HepG2 (cell line): ENCODE results near the gene ZNF367. TPM values are rescaled to one million over a fixed set of nuclear protein-coding genes. Genes with fewer than 3 reads are reported as not detected.

Source experiments
- KDM2A ChIP-seq: sonication (generic); formaldehyde crosslinking; IDR thresholded peaks from 2 replicates; pipeline ENCODE4 v1.4.0; 2020; ENCODE audit warnings: low read depth, missing genetic modification reagents, borderline replicate concordance
- MYPOP ChIP-seq: sonication (generic); formaldehyde crosslinking; IDR thresholded peaks from 2 replicates; pipeline ENCODE4 v1.8.1; 2023; ENCODE audit warnings: mild to moderate bottlenecking, moderate library complexity, missing genetic modification reagents
- PHF8 ChIP-seq: sonication (generic); formaldehyde crosslinking; IDR thresholded peaks from 2 replicates; pipeline ENCODE4 v1.5.0; 2020; ENCODE audit warnings: missing genetic modification reagents
- SOX5 ChIP-seq: IDR thresholded peaks from 2 replicates; pipeline ENCODE4 v1.6.1; 2016; ENCODE audit warnings: borderline replicate concordance
- SSRP1 ChIP-seq: IDR thresholded peaks from 2 replicates; pipeline ENCODE4 v1.6.1; 2016; ENCODE audit warnings: control low read depth
- TAF1 ChIP-seq: sonication (generic); formaldehyde crosslinking; IDR thresholded peaks from 2 replicates; pipeline ENCODE4 v1.4.0; 2020; ENCODE audit warnings: missing genetic modification reagents
- TBX2 ChIP-seq: sonication (generic); formaldehyde crosslinking; IDR thresholded peaks from 2 replicates; pipeline ENCODE4 v1.5.0; 2020; ENCODE audit warnings: missing genetic modification reagents, mild to moderate bottlenecking, borderline replicate concordance
- WIZ ChIP-seq: sonication (generic); formaldehyde crosslinking; IDR thresholded peaks from 2 replicates; pipeline ENCODE4 v1.5.1; 2020; ENCODE audit warnings: mild to moderate bottlenecking, missing genetic modification reagents
- ZBTB10 ChIP-seq: sonication (generic); formaldehyde crosslinking; IDR thresholded peaks from 2 replicates; pipeline ENCODE4 v1.4.0; 2020; ENCODE audit warnings: missing genetic modification reagents, borderline replicate concordance
- ZBTB26 ChIP-seq: IDR thresholded peaks from 2 replicates; pipeline ENCODE4 v1.6.1; 2016; ENCODE audit warnings: missing compliant biosample characterization, missing genetic modification reagents, borderline replicate concordance
- ZFY ChIP-seq: sonication (generic); formaldehyde crosslinking; IDR thresholded peaks from 2 replicates; pipeline ENCODE4 v1.4.0; 2020; ENCODE audit warnings: missing genetic modification reagents
- polyA plus RNA-seq, 8 experiments: library from polyadenylated mRNA; depleted of rRNA in 3 of 8; stranded (reverse) in 7 of 8; unstranded in 1 of 8; fragments of >200 nt; fragmentation: Illumina TruSeq in 4 of 8; extraction: Trizol in 4 of 8; gene quantifications; 2 replicates each; pipeline versions ENCODE4 v1.2.1 to v1.2.3, GENCODE V29; 2011 to 2016; ENCODE audit warnings: low read depth in 4 of 8, missing spikeins in 1 of 8, mixed read lengths in 1 of 8; ENCODE audit not compliant: insufficient read depth in 1 of 8
- total RNA-seq, 5 experiments: library from RNA; depleted of rRNA; stranded (reverse); fragments of >200 nt; fragmentation: Illumina TruSeq; extraction: Trizol; gene quantifications; 2 replicates each; pipeline ENCODE4 v1.2.3, GENCODE V29; 2016; ENCODE audit warnings: low read depth in 1 of 5
- TF ChIP-seq, protein P1 (sequence below): sonication (generic); formaldehyde crosslinking; IDR thresholded peaks from 2 replicates; pipeline ENCODE4 v1.4.0; 2020; ENCODE audit warnings: mild to moderate bottlenecking, missing genetic modification reagents
- TF ChIP-seq, protein P2 (sequence below): sonication (generic); formaldehyde crosslinking; IDR thresholded peaks from 2 replicates; pipeline ENCODE4 v1.4.0; 2020; ENCODE audit warnings: mild to moderate bottlenecking, missing genetic modification reagents

Gene ZNF367
- total and polyA plus RNA-seq, 2 of the 13 experiments (the other 11 are each of a cell fraction or from before 2014, with no cell fraction given): 2.9 to 7.7 TPM

DNA sequence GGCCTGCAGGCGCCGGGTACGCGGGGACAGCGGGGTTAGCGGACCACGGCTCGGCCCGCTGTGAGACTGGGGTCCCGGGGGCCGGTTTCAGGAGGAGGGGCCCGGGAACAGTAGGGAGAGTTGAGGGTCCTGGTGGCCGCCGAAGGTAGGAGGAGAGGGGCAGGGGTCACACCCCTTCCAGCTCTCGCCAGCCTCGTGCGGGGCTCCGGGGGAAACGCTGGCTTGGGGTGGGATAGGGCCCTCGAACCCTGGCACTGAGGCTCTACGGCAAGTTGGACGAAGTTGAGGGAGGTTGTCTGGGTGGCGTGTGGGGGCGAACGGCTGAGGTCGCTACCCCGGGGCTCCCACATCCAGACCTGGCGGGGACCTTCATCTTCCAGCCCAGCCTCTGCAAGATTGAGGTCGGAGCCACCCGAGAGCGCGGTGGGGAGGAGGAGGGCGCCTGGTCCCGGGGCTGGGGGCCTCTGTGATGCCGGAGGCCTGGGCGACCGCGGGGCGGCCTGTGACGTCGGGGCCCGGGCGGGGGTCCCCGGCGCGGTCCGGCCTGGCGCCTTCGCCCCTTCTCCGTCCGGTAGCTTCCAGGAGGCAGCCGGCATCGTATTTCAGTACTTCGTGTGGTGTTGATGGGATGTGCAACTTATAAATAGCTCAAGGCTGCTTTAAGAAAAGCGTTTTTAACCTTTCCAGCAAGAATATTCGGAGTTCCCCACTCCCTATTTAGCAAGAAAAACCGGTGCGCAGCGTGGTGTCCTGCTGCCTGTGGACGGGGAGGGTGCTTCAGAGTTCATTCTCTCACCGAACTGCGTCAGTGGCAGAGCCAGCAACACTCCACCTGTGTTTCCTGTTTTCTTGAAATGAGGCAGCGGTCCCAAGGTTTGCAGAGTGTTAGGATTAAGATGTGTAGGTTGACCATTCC is 32.7 kb upstream of the ZNF367 start (continued):
- TF ChIP-seq, protein P1, sequence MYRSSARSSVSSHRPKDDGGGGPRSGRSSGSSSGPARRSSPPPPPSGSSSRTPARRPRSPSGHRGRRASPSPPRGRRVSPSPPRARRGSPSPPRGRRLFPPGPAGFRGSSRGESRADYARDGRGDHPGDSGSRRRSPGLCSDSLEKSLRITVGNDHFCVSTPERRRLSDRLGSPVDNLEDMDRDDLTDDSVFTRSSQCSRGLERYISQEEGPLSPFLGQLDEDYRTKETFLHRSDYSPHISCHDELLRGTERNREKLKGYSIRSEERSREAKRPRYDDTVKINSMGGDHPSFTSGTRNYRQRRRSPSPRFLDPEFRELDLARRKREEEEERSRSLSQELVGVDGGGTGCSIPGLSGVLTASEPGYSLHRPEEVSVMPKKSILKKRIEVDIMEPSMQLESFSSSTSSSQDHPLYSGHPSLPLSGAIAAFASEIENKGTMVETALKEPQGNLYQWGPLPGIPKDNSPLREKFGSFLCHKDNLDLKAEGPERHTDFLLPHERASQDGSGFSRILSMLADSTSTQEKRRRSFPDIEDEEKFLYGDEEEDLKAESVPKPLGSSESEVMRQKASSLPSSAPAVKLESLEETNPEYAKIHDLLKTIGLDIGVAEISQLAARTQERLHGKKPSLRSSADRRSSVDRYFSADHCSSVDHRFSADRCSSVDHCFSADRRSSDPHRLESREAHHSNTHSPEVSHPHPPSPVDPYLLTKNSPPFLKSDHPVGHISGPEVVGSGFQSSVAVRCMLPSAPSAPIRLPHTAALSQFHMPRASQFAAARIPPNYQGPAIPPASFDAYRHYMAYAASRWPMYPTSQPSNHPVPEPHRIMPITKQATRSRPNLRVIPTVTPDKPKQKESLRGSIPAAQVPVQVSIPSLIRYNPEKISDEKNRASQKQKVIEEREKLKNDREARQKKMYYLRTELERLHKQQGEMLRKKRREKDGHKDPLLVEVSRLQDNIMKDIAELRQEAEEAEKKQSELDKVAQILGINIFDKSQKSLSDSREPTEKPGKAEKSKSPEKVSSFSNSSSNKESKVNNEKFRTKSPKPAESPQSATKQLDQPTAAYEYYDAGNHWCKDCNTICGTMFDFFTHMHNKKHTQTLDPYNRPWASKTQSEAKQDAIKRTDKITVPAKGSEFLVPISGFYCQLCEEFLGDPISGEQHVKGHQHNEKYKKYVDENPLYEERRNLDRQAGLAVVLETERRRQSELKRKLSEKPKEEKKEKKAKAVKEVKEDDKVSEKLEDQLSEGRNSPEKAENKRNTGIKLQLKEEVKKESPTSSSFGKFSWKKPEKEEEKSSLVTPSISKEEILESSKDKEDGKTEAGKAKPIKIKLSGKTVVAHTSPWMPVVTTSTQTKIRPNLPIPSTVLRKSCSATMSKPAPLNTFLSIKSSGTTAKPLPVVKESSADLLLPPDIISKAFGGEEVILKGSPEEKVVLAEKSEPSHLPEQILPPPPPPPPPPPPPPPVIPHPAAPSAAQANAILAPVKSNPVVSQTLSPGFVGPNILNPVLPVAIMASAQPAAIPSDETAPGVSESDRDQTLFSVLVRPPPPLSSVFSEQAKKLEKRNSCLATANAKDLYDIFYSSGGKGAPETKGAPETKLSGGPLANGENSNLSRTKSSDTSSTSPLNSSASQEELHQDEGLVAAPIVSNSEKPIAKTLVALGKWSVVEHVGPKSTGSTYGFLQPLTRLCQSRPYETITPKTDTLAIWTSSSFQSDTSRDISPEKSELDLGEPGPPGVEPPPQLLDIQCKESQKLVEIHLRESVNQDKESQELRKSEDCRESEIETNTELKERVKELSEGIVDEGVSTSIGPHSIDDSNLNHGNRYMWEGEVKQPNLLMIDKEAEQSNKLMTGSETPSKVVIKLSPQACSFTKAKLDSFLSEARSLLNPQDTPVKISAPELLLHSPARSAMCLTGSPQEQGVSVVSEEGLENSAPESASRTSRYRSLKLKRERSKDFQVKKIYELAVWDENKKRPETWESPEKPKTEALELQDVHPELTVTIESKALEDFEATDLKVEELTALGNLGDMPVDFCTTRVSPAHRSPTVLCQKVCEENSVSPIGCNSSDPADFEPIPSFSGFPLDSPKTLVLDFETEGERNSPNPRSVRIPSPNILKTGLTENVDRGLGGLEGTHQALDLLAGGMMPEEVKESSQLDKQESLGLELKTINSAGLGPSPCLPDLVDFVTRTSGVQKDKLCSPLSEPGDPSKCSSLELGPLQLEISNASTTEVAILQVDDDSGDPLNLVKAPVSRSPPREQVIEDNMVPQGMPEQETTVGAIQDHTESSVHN (CRISPR knock-in tag): 0 out of 2 replicates have a peak, but pooled peaks have one; percentile 53
- TF ChIP-seq SSRP1 (CRISPR knock-in tag) (0 out of 2 replicates have a peak, but pooled peaks have one; percentile 45), WIZ (CRISPR knock-in tag) (0 out of 2 replicates have a peak, but pooled peaks have one; percentile 49), KDM2A (CRISPR knock-in tag) (0 out of 2 replicates have a peak, but pooled peaks have one; percentile 42), ZBTB26 (CRISPR knock-in tag) (no peak), ZFY (peak; percentile 47; the same call in 1 of the 2 replicates), MYPOP (peak; percentile 47; the same call in 1 of the 2 replicates), TAF1 (CRISPR knock-in tag) (peak; percentile 32; the same call in 1 of the 2 replicates), SOX5 (no peak), TBX2 (CRISPR knock-in tag) (peak; percentile 52; the same call in 1 of the 2 replicates), PHF8 (CRISPR knock-in tag) (peak; percentile 51), ZBTB10 (0 out of 2 replicates have a peak, but pooled peaks have one; percentile 21)
- TF ChIP-seq, protein P2, sequence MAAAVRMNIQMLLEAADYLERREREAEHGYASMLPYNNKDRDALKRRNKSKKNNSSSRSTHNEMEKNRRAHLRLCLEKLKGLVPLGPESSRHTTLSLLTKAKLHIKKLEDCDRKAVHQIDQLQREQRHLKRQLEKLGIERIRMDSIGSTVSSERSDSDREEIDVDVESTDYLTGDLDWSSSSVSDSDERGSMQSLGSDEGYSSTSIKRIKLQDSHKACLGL (CRISPR knock-in tag): 0 out of 2 replicates have a peak, but pooled peaks have one; percentile 44
